ENCODE results near the gene SCAF1.

DNA sequence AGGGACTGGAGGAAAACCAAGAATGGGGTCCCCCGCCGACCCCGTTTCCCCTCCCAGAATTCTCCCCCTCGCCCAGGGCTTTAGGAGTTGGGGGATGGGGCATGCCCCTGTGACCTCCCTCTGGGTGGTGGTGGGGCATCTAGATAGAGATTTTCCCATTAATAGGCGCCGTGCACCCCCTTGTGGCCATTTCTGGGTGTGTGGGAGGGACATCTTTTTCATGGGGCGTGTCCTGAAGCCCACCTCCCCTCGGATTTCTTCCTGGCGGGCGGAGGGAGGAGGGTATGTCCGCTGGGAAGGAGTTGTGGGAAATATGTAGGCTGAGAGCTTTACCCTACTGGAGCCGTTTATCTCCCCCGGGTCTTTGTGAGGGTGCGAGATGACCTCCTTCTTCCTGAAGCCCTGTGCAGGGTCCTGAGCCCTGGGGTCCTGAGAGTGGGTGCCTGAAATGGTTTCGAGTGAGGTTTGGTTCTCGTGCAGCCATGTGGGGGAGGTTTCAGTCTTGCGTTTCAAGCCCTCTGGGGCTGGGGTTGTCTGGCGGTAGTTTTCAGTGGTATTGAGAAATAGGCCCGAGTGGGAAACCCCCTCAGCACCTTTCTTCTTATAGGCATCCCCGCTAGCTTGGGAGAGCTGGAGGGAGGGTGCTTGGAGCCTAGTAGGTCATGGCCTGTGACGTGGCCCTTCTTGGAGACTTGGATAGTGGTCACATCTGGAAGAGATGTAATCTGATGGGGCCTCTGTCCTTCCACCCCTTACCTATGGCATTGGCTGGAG lies 36.1 kb downstream of the SCAF1 start:
- TF ChIP-seq HDAC2 (IDR thresholded peaks at IDR 0.05) = no peak
- peak; percentile 38 for TF ChIP-seq POLR2A (IDR thresholded peaks at IDR 0.05; ENCODE audit: low read depth, low read length)
- TF ChIP-seq RFX5 (IDR thresholded peaks at IDR 0.05; ENCODE audit: low read depth, low read length) = no peak
- TF ChIP-seq, protein P1, sequence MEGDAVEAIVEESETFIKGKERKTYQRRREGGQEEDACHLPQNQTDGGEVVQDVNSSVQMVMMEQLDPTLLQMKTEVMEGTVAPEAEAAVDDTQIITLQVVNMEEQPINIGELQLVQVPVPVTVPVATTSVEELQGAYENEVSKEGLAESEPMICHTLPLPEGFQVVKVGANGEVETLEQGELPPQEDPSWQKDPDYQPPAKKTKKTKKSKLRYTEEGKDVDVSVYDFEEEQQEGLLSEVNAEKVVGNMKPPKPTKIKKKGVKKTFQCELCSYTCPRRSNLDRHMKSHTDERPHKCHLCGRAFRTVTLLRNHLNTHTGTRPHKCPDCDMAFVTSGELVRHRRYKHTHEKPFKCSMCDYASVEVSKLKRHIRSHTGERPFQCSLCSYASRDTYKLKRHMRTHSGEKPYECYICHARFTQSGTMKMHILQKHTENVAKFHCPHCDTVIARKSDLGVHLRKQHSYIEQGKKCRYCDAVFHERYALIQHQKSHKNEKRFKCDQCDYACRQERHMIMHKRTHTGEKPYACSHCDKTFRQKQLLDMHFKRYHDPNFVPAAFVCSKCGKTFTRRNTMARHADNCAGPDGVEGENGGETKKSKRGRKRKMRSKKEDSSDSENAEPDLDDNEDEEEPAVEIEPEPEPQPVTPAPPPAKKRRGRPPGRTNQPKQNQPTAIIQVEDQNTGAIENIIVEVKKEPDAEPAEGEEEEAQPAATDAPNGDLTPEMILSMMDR (IDR thresholded peaks at IDR 0.05 in 2 of 3, conservative IDR thresholded peaks at IDR 0.05 in 1 of 3; ENCODE audit: control insufficient read depth in 2 of 3, extremely low read depth in 1 of 3, insufficient read depth in 1 of 3, low read depth in 3 of 3, low read length in 3 of 3) = peak; percentile 64 to 81 (median 73)
- TF ChIP-seq, protein P2, sequence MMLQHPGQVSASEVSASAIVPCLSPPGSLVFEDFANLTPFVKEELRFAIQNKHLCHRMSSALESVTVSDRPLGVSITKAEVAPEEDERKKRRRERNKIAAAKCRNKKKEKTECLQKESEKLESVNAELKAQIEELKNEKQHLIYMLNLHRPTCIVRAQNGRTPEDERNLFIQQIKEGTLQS (IDR thresholded peaks at IDR 0.05; ENCODE audit: borderline replicate concordance, extremely low read depth, low read depth, low read length) = no peak
- no peak for TF ChIP-seq EZH2 (IDR thresholded peaks at IDR 0.05; ENCODE audit: borderline replicate concordance, control insufficient read depth, low read depth, low read length)
- TF ChIP-seq SIX5 (IDR thresholded peaks at IDR 0.05; ENCODE audit: low read depth, low read length, severe bottlenecking) = no peak
- TF ChIP-seq TAF1 (IDR thresholded peaks at IDR 0.05; ENCODE audit: borderline replicate concordance, low read depth, low read length) = peak; percentile 48
- no peak for TF ChIP-seq HCFC1 (IDR thresholded peaks at IDR 0.05; ENCODE audit: low read length)
- TF ChIP-seq POLR2AphosphoS5 (IDR thresholded peaks at IDR 0.05; ENCODE audit: low read length) = peak; percentile 75; the same call in 1 of the 2 replicates
- TF ChIP-seq, protein P3, sequence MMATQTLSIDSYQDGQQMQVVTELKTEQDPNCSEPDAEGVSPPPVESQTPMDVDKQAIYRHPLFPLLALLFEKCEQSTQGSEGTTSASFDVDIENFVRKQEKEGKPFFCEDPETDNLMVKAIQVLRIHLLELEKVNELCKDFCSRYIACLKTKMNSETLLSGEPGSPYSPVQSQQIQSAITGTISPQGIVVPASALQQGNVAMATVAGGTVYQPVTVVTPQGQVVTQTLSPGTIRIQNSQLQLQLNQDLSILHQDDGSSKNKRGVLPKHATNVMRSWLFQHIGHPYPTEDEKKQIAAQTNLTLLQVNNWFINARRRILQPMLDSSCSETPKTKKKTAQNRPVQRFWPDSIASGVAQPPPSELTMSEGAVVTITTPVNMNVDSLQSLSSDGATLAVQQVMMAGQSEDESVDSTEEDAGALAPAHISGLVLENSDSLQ (IDR thresholded peaks at IDR 0.05) = no peak
- TF ChIP-seq, protein P4, sequence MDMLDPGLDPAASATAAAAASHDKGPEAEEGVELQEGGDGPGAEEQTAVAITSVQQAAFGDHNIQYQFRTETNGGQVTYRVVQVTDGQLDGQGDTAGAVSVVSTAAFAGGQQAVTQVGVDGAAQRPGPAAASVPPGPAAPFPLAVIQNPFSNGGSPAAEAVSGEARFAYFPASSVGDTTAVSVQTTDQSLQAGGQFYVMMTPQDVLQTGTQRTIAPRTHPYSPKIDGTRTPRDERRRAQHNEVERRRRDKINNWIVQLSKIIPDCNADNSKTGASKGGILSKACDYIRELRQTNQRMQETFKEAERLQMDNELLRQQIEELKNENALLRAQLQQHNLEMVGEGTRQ (IDR thresholded peaks at IDR 0.05; ENCODE audit: borderline replicate concordance, low read depth, low read length) = no peak
- no peak for TF ChIP-seq ZSCAN29 (IDR thresholded peaks at IDR 0.05)
